Mammary epithelial cell (primary cell): ENCODE measurements around the gene BHMT.

ENCODE experiments used
- CTCF ChIP-seq, 2 donors: IDR thresholded peaks in 1 of 2; conservative IDR thresholded peaks in 1 of 2; 2 replicates each; pipeline ENCODE4 v1.5.1; 2011 to 2012; ENCODE audit warnings: inconsistent platforms in 2 of 2, low read length in 2 of 2, mild to moderate bottlenecking in 2 of 2, control low read depth in 1 of 2, low read depth in 1 of 2; ENCODE audit not compliant: insufficient read depth in 1 of 2; ENCODE audit errors: extremely low read depth in 1 of 2
- EZH2 ChIP-seq: IDR thresholded peaks from 2 replicates; pipeline ENCODE4 v1.6.1; 2012; ENCODE audit warnings: low read length, inconsistent platforms, borderline replicate concordance

GRCh38 chr5:79168031-79168430 is 56.4 kb downstream of the BHMT start:
- no peak for TF ChIP-seq CTCF (conservative IDR thresholded peaks at IDR 0.05 in 1 of 2, IDR thresholded peaks at IDR 0.05 in 1 of 2; ENCODE audit: extremely low read depth in 1 of 2, insufficient read depth in 1 of 2, low read depth in 1 of 2, low read length in 2 of 2)
- no peak for TF ChIP-seq EZH2
